ENCODE measurements around the gene AUP1. TPM values are rescaled to one million over a fixed set of nuclear protein-coding genes. Genes with fewer than 3 reads are reported as not detected.
A peak's percentile ranks its signal among the peaks of the same experiment; 100 is the strongest.

Gene AUP1
- total and polyA plus RNA-seq, 9 of the 15 experiments (the other 6 are each of a cell fraction or from before 2014, with no cell fraction given), result 70.7 to 245 (median 165) TPM

DNA sequence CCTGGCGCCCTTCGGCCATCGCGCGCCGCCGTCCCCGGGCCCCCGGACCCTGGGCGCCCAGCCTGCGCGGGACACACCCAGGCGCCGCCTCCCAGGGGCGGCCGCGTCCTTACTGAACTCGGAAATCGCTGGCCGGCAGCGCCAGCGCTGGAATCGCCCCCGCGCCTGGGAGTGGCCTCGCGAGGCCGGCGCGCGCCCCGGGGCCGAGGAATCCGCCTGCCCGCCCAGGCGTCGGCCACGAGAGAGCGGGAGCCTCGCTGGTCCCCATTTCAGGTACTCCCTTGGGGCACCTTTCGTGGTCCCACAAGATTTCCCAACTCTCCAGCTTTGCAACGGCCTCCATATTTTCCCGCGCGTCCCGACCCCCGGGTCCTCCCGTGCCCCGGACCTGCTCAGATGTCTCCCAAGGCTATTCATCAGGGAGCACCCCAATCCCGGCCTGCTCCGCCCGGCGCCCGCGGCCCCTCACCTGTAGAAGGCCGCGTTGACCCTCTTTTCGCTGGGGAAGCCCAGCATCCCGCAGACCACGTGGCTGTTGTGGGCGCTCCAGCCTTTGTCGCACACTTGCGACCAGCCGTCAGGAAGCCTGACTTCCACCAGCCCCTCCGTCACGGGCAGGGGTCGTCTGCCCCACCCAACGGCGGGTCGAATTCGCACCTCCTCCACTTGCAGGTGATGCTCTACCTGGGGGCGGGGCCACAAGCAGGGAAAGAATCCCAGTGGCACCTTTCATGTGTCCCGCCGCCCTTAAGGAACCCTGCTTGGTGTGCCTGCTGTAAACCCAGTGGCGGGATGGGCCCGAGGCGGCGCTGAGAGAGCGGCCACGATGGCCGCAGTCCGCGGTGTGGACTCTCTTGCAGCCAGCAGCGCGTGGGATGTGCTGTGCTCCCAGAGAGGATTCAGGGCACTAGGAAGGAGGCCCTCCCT is 19.7 kb upstream of the AUP1 start (continued):
- no peak for TF ChIP-seq GABPB1 (CRISPR knock-in tag; IDR thresholded peaks at IDR 0.05)
- no peak for TF ChIP-seq TCFL5 (CRISPR knock-in tag; conservative IDR thresholded peaks at IDR 0.05)
- no peak for TF ChIP-seq U2AF2 (optimal IDR thresholded peaks at IDR 0.05; ENCODE audit: low read depth, low read length)
- TF ChIP-seq, protein P1, sequence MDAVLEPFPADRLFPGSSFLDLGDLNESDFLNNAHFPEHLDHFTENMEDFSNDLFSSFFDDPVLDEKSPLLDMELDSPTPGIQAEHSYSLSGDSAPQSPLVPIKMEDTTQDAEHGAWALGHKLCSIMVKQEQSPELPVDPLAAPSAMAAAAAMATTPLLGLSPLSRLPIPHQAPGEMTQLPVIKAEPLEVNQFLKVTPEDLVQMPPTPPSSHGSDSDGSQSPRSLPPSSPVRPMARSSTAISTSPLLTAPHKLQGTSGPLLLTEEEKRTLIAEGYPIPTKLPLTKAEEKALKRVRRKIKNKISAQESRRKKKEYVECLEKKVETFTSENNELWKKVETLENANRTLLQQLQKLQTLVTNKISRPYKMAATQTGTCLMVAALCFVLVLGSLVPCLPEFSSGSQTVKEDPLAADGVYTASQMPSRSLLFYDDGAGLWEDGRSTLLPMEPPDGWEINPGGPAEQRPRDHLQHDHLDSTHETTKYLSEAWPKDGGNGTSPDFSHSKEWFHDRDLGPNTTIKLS (IDR thresholded peaks at IDR 0.05; ENCODE audit: borderline replicate concordance, low read depth), result peak; percentile 45; the same call in 1 of the 2 replicates
- TF ChIP-seq, protein P2, sequence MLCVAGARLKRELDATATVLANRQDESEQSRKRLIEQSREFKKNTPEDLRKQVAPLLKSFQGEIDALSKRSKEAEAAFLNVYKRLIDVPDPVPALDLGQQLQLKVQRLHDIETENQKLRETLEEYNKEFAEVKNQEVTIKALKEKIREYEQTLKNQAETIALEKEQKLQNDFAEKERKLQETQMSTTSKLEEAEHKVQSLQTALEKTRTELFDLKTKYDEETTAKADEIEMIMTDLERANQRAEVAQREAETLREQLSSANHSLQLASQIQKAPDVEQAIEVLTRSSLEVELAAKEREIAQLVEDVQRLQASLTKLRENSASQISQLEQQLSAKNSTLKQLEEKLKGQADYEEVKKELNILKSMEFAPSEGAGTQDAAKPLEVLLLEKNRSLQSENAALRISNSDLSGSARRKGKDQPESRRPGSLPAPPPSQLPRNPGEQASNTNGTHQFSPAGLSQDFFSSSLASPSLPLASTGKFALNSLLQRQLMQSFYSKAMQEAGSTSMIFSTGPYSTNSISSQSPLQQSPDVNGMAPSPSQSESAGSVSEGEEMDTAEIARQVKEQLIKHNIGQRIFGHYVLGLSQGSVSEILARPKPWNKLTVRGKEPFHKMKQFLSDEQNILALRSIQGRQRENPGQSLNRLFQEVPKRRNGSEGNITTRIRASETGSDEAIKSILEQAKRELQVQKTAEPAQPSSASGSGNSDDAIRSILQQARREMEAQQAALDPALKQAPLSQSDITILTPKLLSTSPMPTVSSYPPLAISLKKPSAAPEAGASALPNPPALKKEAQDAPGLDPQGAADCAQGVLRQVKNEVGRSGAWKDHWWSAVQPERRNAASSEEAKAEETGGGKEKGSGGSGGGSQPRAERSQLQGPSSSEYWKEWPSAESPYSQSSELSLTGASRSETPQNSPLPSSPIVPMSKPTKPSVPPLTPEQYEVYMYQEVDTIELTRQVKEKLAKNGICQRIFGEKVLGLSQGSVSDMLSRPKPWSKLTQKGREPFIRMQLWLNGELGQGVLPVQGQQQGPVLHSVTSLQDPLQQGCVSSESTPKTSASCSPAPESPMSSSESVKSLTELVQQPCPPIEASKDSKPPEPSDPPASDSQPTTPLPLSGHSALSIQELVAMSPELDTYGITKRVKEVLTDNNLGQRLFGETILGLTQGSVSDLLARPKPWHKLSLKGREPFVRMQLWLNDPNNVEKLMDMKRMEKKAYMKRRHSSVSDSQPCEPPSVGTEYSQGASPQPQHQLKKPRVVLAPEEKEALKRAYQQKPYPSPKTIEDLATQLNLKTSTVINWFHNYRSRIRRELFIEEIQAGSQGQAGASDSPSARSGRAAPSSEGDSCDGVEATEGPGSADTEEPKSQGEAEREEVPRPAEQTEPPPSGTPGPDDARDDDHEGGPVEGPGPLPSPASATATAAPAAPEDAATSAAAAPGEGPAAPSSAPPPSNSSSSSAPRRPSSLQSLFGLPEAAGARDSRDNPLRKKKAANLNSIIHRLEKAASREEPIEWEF (CRISPR knock-in tag; IDR thresholded peaks at IDR 0.05), result no peak
- TF ChIP-seq NR2F6 (CRISPR knock-in tag; IDR thresholded peaks at IDR 0.05), result no peak
- TF ChIP-seq ZNF23 (CRISPR knock-in tag; IDR thresholded peaks at IDR 0.05), result no peak
- TF ChIP-seq, protein P3, sequence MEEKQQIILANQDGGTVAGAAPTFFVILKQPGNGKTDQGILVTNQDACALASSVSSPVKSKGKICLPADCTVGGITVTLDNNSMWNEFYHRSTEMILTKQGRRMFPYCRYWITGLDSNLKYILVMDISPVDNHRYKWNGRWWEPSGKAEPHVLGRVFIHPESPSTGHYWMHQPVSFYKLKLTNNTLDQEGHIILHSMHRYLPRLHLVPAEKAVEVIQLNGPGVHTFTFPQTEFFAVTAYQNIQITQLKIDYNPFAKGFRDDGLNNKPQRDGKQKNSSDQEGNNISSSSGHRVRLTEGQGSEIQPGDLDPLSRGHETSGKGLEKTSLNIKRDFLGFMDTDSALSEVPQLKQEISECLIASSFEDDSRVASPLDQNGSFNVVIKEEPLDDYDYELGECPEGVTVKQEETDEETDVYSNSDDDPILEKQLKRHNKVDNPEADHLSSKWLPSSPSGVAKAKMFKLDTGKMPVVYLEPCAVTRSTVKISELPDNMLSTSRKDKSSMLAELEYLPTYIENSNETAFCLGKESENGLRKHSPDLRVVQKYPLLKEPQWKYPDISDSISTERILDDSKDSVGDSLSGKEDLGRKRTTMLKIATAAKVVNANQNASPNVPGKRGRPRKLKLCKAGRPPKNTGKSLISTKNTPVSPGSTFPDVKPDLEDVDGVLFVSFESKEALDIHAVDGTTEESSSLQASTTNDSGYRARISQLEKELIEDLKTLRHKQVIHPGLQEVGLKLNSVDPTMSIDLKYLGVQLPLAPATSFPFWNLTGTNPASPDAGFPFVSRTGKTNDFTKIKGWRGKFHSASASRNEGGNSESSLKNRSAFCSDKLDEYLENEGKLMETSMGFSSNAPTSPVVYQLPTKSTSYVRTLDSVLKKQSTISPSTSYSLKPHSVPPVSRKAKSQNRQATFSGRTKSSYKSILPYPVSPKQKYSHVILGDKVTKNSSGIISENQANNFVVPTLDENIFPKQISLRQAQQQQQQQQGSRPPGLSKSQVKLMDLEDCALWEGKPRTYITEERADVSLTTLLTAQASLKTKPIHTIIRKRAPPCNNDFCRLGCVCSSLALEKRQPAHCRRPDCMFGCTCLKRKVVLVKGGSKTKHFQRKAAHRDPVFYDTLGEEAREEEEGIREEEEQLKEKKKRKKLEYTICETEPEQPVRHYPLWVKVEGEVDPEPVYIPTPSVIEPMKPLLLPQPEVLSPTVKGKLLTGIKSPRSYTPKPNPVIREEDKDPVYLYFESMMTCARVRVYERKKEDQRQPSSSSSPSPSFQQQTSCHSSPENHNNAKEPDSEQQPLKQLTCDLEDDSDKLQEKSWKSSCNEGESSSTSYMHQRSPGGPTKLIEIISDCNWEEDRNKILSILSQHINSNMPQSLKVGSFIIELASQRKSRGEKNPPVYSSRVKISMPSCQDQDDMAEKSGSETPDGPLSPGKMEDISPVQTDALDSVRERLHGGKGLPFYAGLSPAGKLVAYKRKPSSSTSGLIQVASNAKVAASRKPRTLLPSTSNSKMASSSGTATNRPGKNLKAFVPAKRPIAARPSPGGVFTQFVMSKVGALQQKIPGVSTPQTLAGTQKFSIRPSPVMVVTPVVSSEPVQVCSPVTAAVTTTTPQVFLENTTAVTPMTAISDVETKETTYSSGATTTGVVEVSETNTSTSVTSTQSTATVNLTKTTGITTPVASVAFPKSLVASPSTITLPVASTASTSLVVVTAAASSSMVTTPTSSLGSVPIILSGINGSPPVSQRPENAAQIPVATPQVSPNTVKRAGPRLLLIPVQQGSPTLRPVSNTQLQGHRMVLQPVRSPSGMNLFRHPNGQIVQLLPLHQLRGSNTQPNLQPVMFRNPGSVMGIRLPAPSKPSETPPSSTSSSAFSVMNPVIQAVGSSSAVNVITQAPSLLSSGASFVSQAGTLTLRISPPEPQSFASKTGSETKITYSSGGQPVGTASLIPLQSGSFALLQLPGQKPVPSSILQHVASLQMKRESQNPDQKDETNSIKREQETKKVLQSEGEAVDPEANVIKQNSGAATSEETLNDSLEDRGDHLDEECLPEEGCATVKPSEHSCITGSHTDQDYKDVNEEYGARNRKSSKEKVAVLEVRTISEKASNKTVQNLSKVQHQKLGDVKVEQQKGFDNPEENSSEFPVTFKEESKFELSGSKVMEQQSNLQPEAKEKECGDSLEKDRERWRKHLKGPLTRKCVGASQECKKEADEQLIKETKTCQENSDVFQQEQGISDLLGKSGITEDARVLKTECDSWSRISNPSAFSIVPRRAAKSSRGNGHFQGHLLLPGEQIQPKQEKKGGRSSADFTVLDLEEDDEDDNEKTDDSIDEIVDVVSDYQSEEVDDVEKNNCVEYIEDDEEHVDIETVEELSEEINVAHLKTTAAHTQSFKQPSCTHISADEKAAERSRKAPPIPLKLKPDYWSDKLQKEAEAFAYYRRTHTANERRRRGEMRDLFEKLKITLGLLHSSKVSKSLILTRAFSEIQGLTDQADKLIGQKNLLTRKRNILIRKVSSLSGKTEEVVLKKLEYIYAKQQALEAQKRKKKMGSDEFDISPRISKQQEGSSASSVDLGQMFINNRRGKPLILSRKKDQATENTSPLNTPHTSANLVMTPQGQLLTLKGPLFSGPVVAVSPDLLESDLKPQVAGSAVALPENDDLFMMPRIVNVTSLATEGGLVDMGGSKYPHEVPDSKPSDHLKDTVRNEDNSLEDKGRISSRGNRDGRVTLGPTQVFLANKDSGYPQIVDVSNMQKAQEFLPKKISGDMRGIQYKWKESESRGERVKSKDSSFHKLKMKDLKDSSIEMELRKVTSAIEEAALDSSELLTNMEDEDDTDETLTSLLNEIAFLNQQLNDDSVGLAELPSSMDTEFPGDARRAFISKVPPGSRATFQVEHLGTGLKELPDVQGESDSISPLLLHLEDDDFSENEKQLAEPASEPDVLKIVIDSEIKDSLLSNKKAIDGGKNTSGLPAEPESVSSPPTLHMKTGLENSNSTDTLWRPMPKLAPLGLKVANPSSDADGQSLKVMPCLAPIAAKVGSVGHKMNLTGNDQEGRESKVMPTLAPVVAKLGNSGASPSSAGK (IDR thresholded peaks at IDR 0.05), result peak; percentile 92

Data from K562 (cell line).